ENCODE data around the gene TRIM38. TPM values are rescaled to one million over a fixed set of nuclear protein-coding genes. Genes with fewer than 3 reads are reported as not detected.
A peak's percentile ranks its signal among the peaks of the same experiment; 100 is the strongest.

Gene TRIM38
- total and polyA plus RNA-seq, 2 of the 13 experiments (the other 11 are each of a cell fraction or from before 2014, with no cell fraction given): 2.5 to 3.1 TPM

- TF ChIP-seq, protein P1, sequence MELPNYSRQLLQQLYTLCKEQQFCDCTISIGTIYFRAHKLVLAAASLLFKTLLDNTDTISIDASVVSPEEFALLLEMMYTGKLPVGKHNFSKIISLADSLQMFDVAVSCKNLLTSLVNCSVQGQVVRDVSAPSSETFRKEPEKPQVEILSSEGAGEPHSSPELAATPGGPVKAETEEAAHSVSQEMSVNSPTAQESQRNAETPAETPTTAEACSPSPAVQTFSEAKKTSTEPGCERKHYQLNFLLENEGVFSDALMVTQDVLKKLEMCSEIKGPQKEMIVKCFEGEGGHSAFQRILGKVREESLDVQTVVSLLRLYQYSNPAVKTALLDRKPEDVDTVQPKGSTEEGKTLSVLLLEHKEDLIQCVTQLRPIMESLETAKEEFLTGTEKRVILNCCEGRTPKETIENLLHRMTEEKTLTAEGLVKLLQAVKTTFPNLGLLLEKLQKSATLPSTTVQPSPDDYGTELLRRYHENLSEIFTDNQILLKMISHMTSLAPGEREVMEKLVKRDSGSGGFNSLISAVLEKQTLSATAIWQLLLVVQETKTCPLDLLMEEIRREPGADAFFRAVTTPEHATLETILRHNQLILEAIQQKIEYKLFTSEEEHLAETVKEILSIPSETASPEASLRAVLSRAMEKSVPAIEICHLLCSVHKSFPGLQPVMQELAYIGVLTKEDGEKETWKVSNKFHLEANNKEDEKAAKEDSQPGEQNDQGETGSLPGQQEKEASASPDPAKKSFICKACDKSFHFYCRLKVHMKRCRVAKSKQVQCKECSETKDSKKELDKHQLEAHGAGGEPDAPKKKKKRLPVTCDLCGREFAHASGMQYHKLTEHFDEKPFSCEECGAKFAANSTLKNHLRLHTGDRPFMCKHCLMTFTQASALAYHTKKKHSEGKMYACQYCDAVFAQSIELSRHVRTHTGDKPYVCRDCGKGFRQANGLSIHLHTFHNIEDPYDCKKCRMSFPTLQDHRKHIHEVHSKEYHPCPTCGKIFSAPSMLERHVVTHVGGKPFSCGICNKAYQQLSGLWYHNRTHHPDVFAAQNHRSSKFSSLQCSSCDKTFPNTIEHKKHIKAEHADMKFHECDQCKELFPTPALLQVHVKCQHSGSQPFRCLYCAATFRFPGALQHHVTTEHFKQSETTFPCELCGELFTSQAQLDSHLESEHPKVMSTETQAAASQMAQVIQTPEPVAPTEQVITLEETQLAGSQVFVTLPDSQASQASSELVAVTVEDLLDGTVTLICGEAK (IDR thresholded peaks at IDR 0.05): no peak
- TF ChIP-seq, protein P1 (CRISPR knock-in tag; IDR thresholded peaks at IDR 0.05): no peak
- TF ChIP-seq ZBTB20 (CRISPR knock-in tag; IDR thresholded peaks at IDR 0.05; ENCODE audit: borderline replicate concordance, low read depth) (no peak), ZNF33B (CRISPR knock-in tag; IDR thresholded peaks at IDR 0.05) (no peak), RXRA (CRISPR knock-in tag; IDR thresholded peaks at IDR 0.05) (no peak), ZNF605 (CRISPR knock-in tag; IDR thresholded peaks at IDR 0.05) (no peak), ZNF589 (CRISPR knock-in tag; conservative IDR thresholded peaks at IDR 0.05) (no peak), ZNF850 (CRISPR knock-in tag; conservative IDR thresholded peaks at IDR 0.05) (0 out of 2 replicates have a peak, but pooled peaks have one; percentile 61), EP300 (IDR thresholded peaks at IDR 0.05; ENCODE audit: low read depth in 2 of 2, low read length in 2 of 2) (0 out of 4 replicates have a peak, but pooled peaks of 1 of the 2 experiments have one; percentile 10), EP300 (CRISPR knock-in tag; IDR thresholded peaks at IDR 0.05; ENCODE audit: borderline replicate concordance) (no peak), TGIF2 (CRISPR knock-in tag; IDR thresholded peaks at IDR 0.05) (no peak), ZNF263 (CRISPR knock-in tag; IDR thresholded peaks at IDR 0.05) (no peak), ZNF543 (CRISPR knock-in tag; IDR thresholded peaks at IDR 0.05) (no peak), ZFP82 (CRISPR knock-in tag; IDR thresholded peaks at IDR 0.05; ENCODE audit: borderline replicate concordance) (no peak), ZNF234 (CRISPR knock-in tag; conservative IDR thresholded peaks at IDR 0.05) (no peak)
- TF ChIP-seq, protein P2, sequence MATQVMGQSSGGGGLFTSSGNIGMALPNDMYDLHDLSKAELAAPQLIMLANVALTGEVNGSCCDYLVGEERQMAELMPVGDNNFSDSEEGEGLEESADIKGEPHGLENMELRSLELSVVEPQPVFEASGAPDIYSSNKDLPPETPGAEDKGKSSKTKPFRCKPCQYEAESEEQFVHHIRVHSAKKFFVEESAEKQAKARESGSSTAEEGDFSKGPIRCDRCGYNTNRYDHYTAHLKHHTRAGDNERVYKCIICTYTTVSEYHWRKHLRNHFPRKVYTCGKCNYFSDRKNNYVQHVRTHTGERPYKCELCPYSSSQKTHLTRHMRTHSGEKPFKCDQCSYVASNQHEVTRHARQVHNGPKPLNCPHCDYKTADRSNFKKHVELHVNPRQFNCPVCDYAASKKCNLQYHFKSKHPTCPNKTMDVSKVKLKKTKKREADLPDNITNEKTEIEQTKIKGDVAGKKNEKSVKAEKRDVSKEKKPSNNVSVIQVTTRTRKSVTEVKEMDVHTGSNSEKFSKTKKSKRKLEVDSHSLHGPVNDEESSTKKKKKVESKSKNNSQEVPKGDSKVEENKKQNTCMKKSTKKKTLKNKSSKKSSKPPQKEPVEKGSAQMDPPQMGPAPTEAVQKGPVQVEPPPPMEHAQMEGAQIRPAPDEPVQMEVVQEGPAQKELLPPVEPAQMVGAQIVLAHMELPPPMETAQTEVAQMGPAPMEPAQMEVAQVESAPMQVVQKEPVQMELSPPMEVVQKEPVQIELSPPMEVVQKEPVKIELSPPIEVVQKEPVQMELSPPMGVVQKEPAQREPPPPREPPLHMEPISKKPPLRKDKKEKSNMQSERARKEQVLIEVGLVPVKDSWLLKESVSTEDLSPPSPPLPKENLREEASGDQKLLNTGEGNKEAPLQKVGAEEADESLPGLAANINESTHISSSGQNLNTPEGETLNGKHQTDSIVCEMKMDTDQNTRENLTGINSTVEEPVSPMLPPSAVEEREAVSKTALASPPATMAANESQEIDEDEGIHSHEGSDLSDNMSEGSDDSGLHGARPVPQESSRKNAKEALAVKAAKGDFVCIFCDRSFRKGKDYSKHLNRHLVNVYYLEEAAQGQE (IDR thresholded peaks at IDR 0.05; ENCODE audit: borderline replicate concordance in 1 of 2, low read depth in 1 of 2, low read length in 2 of 2): no peak
Observed at GRCh38 chr6:26032340-26033084, 69.9 kb downstream of the TRIM38 start (continued).
